GM12874 (cell line): ENCODE measurements around the gene MRTFB.

ENCODE experiments used
- CTCF ChIP-seq: IDR thresholded peaks from 2 replicates; pipeline ENCODE4 v1.5.1; 2011; ENCODE audit warnings: low read depth, mild to moderate bottlenecking, control low read depth, low read length, moderate library complexity; ENCODE audit not compliant: insufficient read depth

Gene MRTFB

GRCh38 chr16:14186007-14186794 lies 115.1 kb downstream of the MRTFB start:
- peak; percentile 11; the same call in 1 of the 2 replicates for TF ChIP-seq CTCF

- no peak for TF ChIP-seq CTCF
Observed at GRCh38 chr16:14186795-14187221, 115.7 kb downstream of the MRTFB start.

GRCh38 chr16:14187517-14188338 lies 116.6 kb downstream of the MRTFB start:
- no peak for TF ChIP-seq CTCF

GRCh38 chr16:14193316-14193871 lies 122.3 kb downstream of the MRTFB start:
- TF ChIP-seq CTCF: no peak

- TF ChIP-seq CTCF: no peak
Observed at GRCh38 chr16:14194721-14195120, 123.6 kb downstream of the MRTFB start.

GRCh38 chr16:14196011-14196410 lies 124.9 kb downstream of the MRTFB start:
- TF ChIP-seq CTCF: no peak

GRCh38 chr16:14196539-14196938 lies 125.4 kb downstream of the MRTFB start:
- TF ChIP-seq CTCF: no peak
